HG03354 (cell line): ENCODE data around the gene FAM90A26.
"Not testable (repeated sequence)": the region's sequence is repeated elsewhere in the genome, so short reads cannot be mapped to it uniquely, and the experiment has no call there.

ENCODE experiments used
- ATAC-seq: cut with Tn5 transposase; IDR thresholded peaks from one replicate; pipeline ENCODE4 v1.9.1; 2021; ENCODE audit warnings: mild to moderate bottlenecking; ENCODE audit not compliant: unreplicated experiment, poor library complexity, severe bottlenecking

The FAM90A26 gene

DNA sequence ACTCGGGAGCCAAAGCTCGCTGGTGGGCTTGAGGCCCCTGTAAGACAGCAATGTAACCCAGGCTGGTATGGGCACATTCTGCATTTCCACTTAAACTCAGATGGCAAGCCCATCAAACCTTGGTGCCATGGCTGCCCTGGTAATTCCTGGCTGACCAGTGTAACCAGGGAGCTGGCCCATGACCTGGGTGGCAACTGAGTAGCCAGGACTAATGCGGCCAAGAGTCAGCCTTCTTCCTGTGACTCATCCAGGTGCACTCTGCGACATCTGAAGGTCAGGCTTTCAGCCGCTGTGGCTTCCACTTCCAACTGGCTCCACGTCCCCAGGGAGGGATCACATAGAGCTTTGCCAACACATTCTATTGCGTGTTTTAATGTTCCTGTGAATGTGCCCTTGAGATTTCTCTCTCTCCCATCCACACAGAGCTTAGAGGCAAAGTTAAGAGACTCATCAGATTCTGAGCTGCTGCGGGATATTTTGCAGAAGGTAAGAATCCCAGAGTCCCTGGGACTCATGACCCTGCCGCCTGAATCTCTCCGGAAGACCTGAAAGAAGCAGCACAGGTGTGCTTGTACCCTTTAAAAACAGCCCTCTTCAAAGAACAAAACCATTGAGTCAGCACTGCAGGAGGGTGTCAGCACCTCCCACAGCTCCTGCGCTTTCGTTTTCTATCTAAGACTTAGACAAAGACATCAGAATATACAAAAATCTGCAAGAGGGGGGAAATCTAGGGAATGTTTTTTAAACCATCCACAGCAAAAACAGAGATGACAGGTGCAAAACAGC lies 14.9 kb upstream of the FAM90A26 start:
- ATAC-seq = not testable (repeated sequence)

DNA sequence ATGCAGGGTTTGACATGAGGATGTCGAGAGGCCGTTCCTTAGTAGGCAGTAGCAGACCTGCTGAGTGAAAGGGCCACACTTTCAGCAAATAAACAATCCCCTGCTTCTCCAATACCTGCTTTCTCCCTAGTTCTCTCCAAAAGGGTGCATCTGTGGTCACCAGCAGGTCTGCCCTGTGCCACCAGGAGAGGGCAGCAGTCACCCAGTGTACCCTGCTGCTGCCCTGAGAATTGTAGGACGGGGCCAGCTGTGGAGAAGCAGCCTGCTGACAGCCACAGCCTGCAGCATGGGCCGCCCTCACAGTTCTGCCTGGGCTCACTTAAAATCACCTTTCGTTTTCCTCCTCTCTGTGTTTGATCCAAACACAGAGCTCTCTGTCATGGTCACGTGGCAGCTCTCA lies 11.8 kb upstream of the FAM90A26 start:
- not testable (repeated sequence) for ATAC-seq

- not testable (repeated sequence) for ATAC-seq
Observed at GRCh38 chr4:9160046-9160445, 10.2 kb upstream of the FAM90A26 start.

DNA sequence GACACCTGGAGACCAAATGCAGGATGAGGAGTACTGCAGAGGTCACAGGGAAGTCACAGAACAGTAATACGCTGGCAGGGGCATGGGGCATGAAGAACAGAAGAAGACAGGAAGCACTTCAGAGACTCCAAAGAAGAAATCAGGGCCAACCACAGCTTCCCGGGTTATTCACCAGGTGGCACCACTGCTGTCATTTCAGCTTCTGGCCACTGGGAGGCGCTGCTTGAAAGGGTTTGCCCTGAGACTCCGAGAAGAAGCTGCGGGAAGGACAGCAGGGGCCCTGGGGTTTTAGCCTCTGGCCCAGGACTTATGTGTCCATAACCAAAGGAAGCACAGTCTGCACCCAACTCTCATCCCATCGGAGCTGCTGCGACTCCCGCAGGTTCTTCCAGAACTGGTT lies 4.2 kb upstream of the FAM90A26 start:
- ATAC-seq = not testable (repeated sequence)

DNA sequence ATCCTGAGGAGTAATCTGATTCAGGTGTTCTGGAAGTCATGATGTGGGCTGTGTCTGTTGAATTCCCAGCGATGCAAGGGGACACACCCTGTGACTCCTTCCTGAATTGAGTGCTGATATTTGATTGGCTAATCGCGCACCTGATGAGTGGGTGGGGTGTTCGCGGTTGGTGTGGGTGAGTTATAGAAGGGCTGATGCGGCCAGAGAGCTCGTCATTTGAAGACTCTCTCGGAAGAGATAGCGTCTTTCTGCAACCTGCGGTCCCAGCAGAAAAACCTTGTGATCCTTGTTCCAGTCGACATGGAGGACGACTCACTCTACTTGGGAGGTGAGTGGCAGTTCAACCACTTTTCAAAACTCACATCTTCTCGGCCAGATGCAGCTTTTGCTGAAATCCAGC lies 40.1 kb downstream of the FAM90A26 start, which contains the start of gene USP17L10:
TSS of gene USP17L10 (plus strand) at position 301 of the 400 bp plus-strand sequence. CDS start at position 301, 0 bp downstream.
- ATAC-seq = not testable (repeated sequence)

- ATAC-seq = not testable (repeated sequence)
Observed at GRCh38 chr4:9214701-9215100, 44.5 kb downstream of the FAM90A26 start.

DNA sequence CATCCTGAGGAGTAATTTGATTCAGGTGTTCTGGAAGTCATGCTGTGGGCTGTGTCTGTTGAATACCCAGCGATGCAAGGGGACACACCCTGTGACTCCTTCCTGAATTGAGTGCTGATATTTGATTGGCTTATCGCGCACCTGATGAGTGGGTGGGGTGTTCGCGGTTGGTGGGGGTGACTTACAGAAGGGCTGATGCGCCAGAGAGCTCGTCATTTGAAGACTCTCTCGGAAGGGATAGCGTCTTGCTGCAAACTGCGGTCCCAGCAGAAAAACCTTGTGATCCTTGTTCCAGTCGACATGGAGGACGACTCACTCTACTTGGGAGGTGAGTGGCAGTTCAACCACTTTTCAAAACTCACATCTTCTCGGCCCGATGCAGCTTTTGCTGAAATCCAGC lies 44.9 kb downstream of the FAM90A26 start, which contains the start of gene USP17L11:
TSS of gene USP17L11 (plus strand) at position 301 of the 400 bp plus-strand sequence. CDS start at position 301, 0 bp downstream.
- not testable (repeated sequence) for ATAC-seq

DNA sequence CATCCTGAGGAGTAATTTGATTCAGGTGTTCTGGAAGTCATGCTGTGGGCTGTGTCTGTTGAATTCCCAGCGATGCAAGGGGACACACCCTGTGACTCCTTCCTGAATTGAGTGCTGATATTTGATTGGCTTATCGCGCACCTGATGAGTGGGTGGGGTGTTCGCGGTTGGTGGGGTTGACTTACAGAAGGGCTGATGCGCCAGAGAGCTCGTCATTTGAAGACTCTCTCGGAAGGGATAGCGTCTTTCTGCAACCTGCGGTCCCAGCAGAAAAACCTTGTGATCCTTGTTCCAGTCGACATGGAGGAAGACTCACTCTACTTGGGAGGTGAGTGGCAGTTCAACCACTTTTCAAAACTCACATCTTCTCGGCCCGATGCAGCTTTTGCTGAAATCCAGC lies 49.6 kb downstream of the FAM90A26 start, which contains the start of gene USP17L12:
TSS of gene USP17L12 (plus strand) at position 301 of the 400 bp plus-strand sequence. CDS start at position 301, 0 bp downstream.
- ATAC-seq = not testable (repeated sequence)

DNA sequence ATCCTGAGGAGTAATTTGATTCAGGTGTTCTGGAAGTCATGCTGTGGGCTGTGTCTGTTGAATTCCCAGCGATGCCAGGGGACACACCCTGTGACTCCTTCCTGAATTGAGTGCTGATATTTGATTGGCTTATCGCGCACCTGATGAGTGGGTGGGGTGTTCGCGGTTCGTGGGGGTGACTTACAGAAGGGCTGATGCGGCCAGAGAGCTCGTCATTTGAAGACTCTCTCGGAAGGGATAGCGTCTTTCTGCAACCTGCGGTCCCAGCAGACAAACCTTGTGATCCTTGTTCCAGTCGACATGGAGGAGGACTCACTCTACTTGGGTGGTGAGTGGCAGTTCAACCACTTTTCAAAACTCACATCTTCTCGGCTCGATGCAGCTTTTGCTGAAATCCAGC lies 54.4 kb downstream of the FAM90A26 start, which contains the start of gene USP17L13:
TSS of gene USP17L13 (plus strand) at position 301 of the 400 bp plus-strand sequence. CDS start at position 301, 0 bp downstream.
- not testable (repeated sequence) for ATAC-seq
